ENCODE results near the gene MEIS1.

The MEIS1 gene

GRCh38 chr2:66531155-66531554 lies 96.2 kb downstream of the MEIS1 start:
- Mint-ChIP-seq H3K9me3 (no peaks in the 10 kb centered on the region), H3K36me3 (no peaks in the 10 kb centered on the region), H3K4me3 (no peak overlapping the region), H3K27ac (no peak overlapping the region), H3K27me3 (no peaks in the 10 kb centered on the region), H3K4me1 (no peaks in the 10 kb centered on the region)
- CTCF ChIA-PET = no interaction called here
- no peak for DNase-seq

GRCh38 chr2:66531567-66531966 lies 96.6 kb downstream of the MEIS1 start:
- CTCF ChIA-PET = no interaction called here
- H3K4me3 Mint-ChIP-seq = no peak overlapping the region
- H3K27me3 Mint-ChIP-seq = no peaks in the 10 kb centered on the region
- no peaks in the 10 kb centered on the region for H3K36me3 Mint-ChIP-seq
- no peaks in the 10 kb centered on the region for H3K4me1 Mint-ChIP-seq
- H3K27ac Mint-ChIP-seq = no peak overlapping the region
- H3K9me3 Mint-ChIP-seq = no peaks in the 10 kb centered on the region
- no peak for DNase-seq

GRCh38 chr2:66532972-66533868 lies 98.3 kb downstream of the MEIS1 start:
- Mint-ChIP-seq H3K4me1 (no peaks in the 10 kb centered on the region), H3K27me3 (no peaks in the 10 kb centered on the region), H3K4me3 (no peak overlapping the region), H3K9me3 (no peaks in the 10 kb centered on the region), H3K27ac (no peak overlapping the region), H3K36me3 (no peaks in the 10 kb centered on the region)
- DNase-seq = no peak
- CTCF ChIA-PET = no interaction called here

DNA sequence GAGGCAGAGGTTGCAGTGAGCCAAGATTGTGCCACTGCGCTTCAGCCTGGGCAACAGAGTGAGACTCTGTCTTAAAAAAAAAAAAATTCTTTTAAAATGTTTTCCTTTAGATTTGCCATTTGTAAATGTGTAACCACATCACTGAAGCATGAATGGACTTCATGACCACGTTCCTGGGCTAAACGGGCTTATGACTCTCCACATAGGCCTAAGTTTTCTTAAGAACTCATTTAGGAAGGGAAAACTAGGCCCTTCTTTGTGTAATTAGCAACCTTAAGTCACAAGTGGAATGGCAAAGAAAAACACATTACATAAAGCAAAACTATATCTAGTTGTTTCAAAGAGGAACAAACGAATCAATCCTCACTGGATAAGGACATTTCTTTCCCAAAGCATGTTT lies 99.5 kb downstream of the MEIS1 start:
- Mint-ChIP-seq H3K27me3 (no peaks in the 10 kb centered on the region), H3K27ac (no peak overlapping the region), H3K9me3 (no peaks in the 10 kb centered on the region), H3K4me1 (no peaks in the 10 kb centered on the region), H3K36me3 (no peaks in the 10 kb centered on the region), H3K4me3 (no peak overlapping the region)
- DNase-seq = no peak
- CTCF ChIA-PET = no interaction called here

DNA sequence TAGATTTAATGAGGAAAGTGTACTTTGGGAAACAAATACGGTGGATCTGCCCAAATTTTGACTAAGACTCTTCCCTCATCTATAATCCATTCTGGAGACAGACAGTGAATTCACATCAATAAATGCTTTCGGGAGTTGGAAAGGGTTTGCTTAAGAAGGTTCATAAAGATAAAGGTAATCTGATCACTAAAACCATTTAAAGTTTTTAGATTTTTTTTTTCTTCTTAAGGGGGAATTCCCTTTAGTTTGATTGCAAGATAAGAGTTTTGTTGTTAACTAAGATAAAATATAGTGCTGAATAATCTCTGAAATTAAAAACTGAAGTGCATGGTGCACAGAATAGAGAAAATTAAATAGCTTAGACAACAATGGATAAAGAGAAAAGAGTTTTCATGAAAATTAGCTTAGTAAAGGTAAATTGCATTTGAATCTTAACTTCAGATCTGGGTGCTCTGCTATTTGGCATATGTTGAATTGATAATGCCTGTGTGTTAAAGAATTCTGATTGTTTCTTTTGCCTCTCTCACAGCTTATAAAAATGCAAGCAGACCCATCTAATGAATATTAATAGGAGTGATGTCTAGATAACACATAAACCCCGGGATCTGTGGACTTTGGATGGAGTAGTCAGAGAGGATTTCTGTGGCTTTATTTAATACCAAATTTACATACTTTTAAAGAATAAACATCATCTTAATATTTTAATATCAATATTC lies 100.8 kb downstream of the MEIS1 start:
- no peaks in the 10 kb centered on the region for H3K4me1 Mint-ChIP-seq
- H3K27me3 Mint-ChIP-seq = no peaks in the 10 kb centered on the region
- DNase-seq = no peak
- no peak overlapping the region for H3K27ac Mint-ChIP-seq
- no peak overlapping the region for H3K4me3 Mint-ChIP-seq
- H3K9me3 Mint-ChIP-seq = no peaks in the 10 kb centered on the region
- no peaks in the 10 kb centered on the region for H3K36me3 Mint-ChIP-seq
- CTCF ChIA-PET = no interaction called here

- Mint-ChIP-seq H3K27me3 (no peaks in the 10 kb centered on the region), H3K4me1 (no peaks in the 10 kb centered on the region), H3K36me3 (no peaks in the 10 kb centered on the region), H3K4me3 (no peak overlapping the region), H3K27ac (no peak overlapping the region), H3K9me3 (no peaks in the 10 kb centered on the region)
- CTCF ChIA-PET = no interaction called here
- no peak for DNase-seq
Observed at GRCh38 chr2:66536290-66536673, 101.4 kb downstream of the MEIS1 start.

DNA sequence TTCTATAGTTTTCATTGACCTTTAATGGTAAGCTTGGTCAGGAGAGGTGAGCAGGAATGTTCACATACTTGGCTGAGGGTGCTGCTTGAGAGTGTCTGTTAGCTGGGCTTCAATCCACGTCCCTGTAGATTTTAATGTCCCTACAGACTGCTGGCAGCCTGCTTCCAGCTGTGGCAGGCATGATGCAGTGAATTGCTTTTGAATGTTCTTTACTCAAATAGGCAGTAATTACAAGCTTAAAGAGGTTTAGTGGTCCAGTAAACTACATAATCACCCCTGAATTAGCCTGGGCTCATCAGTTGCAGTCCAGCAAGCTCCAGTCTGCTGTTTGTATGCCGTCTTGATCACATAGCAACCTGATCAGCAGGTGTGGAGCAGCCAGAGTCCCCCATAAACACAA lies 102.1 kb downstream of the MEIS1 start:
- Mint-ChIP-seq H3K9me3 (no peaks in the 10 kb centered on the region), H3K4me1 (no peaks in the 10 kb centered on the region), H3K36me3 (no peaks in the 10 kb centered on the region), H3K27ac (no peak overlapping the region), H3K27me3 (no peaks in the 10 kb centered on the region), H3K4me3 (no peak overlapping the region)
- DNase-seq = no peak
- CTCF ChIA-PET = no interaction called here

DNA sequence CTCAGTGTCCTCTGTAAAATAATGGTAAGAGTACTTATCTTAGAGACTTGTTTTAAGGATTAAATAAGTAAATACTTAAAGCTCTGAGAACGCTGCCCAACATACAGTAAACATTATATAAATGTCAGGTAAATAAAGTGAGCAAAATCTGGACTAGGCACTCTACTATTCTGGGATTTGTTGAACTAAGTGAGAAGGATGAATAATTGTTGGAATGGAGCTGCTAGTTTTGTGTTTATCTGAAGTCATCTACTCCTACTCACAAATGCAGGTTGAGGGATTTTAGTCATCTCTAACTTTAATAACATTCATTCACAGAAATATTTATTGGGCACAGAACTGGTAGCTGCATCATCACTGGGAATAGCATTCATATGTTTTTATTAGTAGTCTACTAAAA lies 103.4 kb downstream of the MEIS1 start:
- CTCF ChIA-PET = no interaction called here
- Mint-ChIP-seq H3K4me3 (no peak overlapping the region), H3K36me3 (no peaks in the 10 kb centered on the region), H3K9me3 (no peaks in the 10 kb centered on the region), H3K27ac (no peak overlapping the region), H3K27me3 (no peaks in the 10 kb centered on the region), H3K4me1 (no peaks in the 10 kb centered on the region)
- no peak for DNase-seq

DNA sequence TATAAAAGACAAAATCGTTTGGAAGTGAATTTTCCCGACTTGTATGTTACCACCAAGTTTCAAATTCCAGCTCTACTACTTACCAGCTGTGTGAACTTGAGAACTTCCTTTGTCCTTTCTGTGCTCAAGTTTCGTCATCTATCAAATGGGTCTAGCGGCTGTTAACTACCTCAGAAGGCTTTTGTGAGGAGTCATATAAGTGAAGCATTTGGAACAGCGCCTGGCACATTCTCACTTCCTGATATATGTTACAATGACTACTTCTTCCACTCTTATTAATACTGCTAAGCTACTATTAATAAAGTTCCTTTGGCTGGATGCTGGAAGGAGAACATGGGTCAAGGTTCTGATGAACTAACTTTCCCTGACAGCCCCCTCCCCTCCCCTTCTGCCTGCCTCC lies 104.5 kb downstream of the MEIS1 start:
- no peak for DNase-seq
- CTCF ChIA-PET = no interaction called here
- Mint-ChIP-seq H3K4me1 (no peaks in the 10 kb centered on the region), H3K36me3 (no peaks in the 10 kb centered on the region), H3K4me3 (no peak overlapping the region), H3K27ac (no peak overlapping the region), H3K9me3 (no peaks in the 10 kb centered on the region), H3K27me3 (no peaks in the 10 kb centered on the region)

DNA sequence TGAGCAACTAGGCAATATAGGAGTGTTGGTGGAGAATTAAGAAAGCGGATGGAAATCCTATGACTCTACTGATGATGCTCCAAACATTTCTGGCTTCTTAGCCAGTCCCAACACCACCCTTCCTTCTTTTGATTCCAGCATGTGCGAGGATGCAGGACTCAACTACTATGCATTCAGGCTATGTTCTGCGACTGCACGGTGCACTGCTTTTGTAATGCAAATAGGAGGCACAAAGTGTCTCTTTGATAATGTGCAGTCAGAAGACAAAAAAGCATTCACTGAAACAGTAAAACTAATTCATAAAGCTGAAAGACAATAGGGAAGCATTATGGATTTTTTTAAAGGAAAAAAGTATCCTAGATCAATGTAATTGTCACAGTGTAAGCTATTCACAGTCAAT lies 106.7 kb downstream of the MEIS1 start:
- H3K4me3 Mint-ChIP-seq = no peak overlapping the region
- no peaks in the 10 kb centered on the region for H3K9me3 Mint-ChIP-seq
- H3K27me3 Mint-ChIP-seq = no peaks in the 10 kb centered on the region
- H3K4me1 Mint-ChIP-seq = no peaks in the 10 kb centered on the region
- no peak for DNase-seq
- no peak overlapping the region for H3K27ac Mint-ChIP-seq
- H3K36me3 Mint-ChIP-seq = no peaks in the 10 kb centered on the region
- CTCF ChIA-PET = no interaction called here

- CTCF ChIA-PET = no interaction called here
- no peak overlapping the region for H3K27ac Mint-ChIP-seq
- no peak overlapping the region for H3K4me3 Mint-ChIP-seq
- no peaks in the 10 kb centered on the region for H3K27me3 Mint-ChIP-seq
- no peak for DNase-seq
- no peaks in the 10 kb centered on the region for H3K9me3 Mint-ChIP-seq
- H3K4me1 Mint-ChIP-seq = no peaks in the 10 kb centered on the region
- no peaks in the 10 kb centered on the region for H3K36me3 Mint-ChIP-seq
Observed at GRCh38 chr2:66543257-66543767, 108.4 kb downstream of the MEIS1 start.

DNA sequence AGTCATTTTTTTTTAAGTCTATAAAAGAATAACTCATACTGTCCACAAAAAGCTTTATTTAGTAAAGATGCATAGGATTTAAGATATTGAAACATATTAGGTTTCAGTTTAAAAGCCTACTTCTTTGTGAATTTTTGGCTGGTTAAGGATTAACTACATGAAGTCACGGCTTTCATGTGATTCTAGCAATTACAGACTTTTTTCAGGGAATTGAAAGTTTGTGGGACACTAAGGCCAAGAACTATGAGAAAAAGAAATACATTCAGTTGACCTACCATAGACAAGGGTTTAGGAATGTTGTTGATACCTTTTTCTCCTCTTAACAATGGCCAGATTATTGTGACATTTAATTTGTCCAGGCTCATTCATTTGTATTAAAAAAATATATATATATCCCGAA lies 109.3 kb downstream of the MEIS1 start:
- H3K9me3 Mint-ChIP-seq = no peaks in the 10 kb centered on the region
- no peak overlapping the region for H3K4me3 Mint-ChIP-seq
- DNase-seq = no peak

DNA sequence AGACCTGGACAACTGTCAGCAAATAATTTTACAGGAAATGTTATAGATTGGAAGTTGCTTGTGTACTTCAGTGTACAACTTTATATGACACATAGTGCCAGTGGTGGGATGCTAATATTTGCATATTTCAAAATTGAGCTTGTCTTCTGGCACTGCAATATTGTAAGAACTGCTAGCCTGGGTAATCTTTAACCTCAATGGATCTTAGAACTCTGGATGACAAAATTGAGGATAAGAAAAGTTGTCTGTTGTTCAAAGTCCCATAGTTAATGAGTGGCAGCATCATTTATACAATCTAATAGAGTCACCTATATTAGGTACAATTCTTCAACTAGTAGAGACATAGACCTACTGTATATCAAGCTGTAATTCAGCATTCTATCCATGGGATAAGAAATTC lies 110.3 kb downstream of the MEIS1 start:
- H3K4me1 Mint-ChIP-seq = no peaks in the 10 kb centered on the region
- H3K9me3 Mint-ChIP-seq = no peaks in the 10 kb centered on the region
- H3K27ac Mint-ChIP-seq = no peak overlapping the region
- H3K36me3 Mint-ChIP-seq = no peaks in the 10 kb centered on the region
- CTCF ChIA-PET = no interaction called here
- H3K27me3 Mint-ChIP-seq = no peaks in the 10 kb centered on the region
- DNase-seq = no peak
- no peak overlapping the region for H3K4me3 Mint-ChIP-seq

More for the DNA sequence above, 109.3 kb downstream of the MEIS1 start:
- H3K36me3 Mint-ChIP-seq = no peaks in the 10 kb centered on the region
- H3K27ac Mint-ChIP-seq = no peak overlapping the region
- CTCF ChIA-PET = no interaction called here
- no peaks in the 10 kb centered on the region for H3K27me3 Mint-ChIP-seq
- no peaks in the 10 kb centered on the region for H3K4me1 Mint-ChIP-seq

GRCh38 chr2:66547118-66547517 lies 112.2 kb downstream of the MEIS1 start:
- H3K36me3 Mint-ChIP-seq = no peaks in the 10 kb centered on the region
- no peaks in the 10 kb centered on the region for H3K9me3 Mint-ChIP-seq
- no peak overlapping the region for H3K4me3 Mint-ChIP-seq
- no peaks in the 10 kb centered on the region for H3K4me1 Mint-ChIP-seq
- no peaks in the 10 kb centered on the region for H3K27me3 Mint-ChIP-seq
- CTCF ChIA-PET = interaction anchor here (0.5 to 1.6 kb wide), 2 partner anchors 117 to 311 kb away, joined by 3 read pairs; no protein-coding TSS in a partner anchor
- H3K27ac Mint-ChIP-seq = no peak overlapping the region
- no peak for DNase-seq

DNA sequence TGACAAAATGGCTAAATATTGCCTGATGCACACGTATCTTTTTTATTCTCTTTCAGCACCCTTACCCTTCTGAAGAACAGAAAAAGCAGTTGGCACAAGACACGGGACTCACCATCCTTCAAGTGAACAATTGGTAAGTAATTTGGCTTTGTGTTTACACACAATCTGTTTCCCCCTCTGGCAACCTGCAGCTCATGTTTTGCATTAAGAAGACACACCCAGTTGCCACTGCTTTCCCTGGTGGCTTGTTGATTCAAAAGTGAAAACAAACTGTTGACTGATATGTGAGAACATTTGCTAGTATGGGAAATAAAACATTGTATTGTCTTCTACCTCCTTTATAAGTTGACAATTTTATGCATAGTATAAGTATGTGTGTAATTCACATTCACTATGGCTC lies 113.0 kb downstream of the MEIS1 start:
- no peaks in the 10 kb centered on the region for H3K27me3 Mint-ChIP-seq
- CTCF ChIA-PET = interaction anchor here (1.6 kb wide), 1 partner anchor 117 kb away, joined by 3 read pairs; no protein-coding TSS in a partner anchor
- H3K4me3 Mint-ChIP-seq = no peak overlapping the region
- no peak overlapping the region for H3K27ac Mint-ChIP-seq
- DNase-seq = no peak
- no peaks in the 10 kb centered on the region for H3K4me1 Mint-ChIP-seq
- H3K36me3 Mint-ChIP-seq = no peaks in the 10 kb centered on the region
- no peaks in the 10 kb centered on the region for H3K9me3 Mint-ChIP-seq

Data from activated naive CD4-positive, alpha-beta T cell treated with anti-CD3 and anti-CD28 coated beads, Interleukin-2, amount 10 ng/mL, durations not matched to agents 7 days and 5 days (primary cell).